Measurements from ENCODE around the gene RNF213. TPM values are rescaled to one million over a fixed set of nuclear protein-coding genes. Genes with fewer than 3 reads are reported as not detected.

The RNF213 gene
- total RNA-seq, 1 experiment from 2014 or later = 44.5 TPM

- POLR2A ChIA-PET = no interaction called here
- no TSS peak for BruUV-seq (replicated peaks)
These were observed 181.6 kb downstream of the RNF213 start for GRCh38 chr17:80442323-80442659.

More at GRCh38 chr17:80442323-80442659, 181.6 kb downstream of the RNF213 start:
- Histone ChIP-seq H3K4me1 (ENCODE audit: control insufficient read depth in 1 of 2, insufficient read depth in 2 of 2, low read length in 2 of 2) (peaks cover 0 to 7% of the 10 kb centered on the region in 2 experiments; a peak in 1 of 4 replicates), H3K79me2 (ENCODE audit: insufficient read depth, low read length) (no peaks in the 10 kb centered on the region), H3K27ac (ENCODE audit: low read depth, low read length) (no peak overlapping the region), H3K27me3 (ENCODE audit: insufficient read depth, low read length) (peaks cover 6% of the 10 kb centered on the region; the same call in 1 of the 2 replicates), H3K4me3 (replicated peaks in 1 of 2; ENCODE audit: low read depth in 1 of 2, low read length in 2 of 2) (no peak overlapping the region), H3K36me3 (ENCODE audit: control insufficient read depth in 1 of 2, insufficient read depth in 2 of 2, low read length in 2 of 2) (no peaks in the 10 kb centered on the region), H3K9me2 (ENCODE audit: insufficient read depth) (no peaks in the 10 kb centered on the region), H3K9ac (ENCODE audit: low read length) (no peak overlapping the region), H4K20me1 (ENCODE audit: insufficient read depth) (no peaks in the 10 kb centered on the region), H3K9me3 (ENCODE audit: control insufficient read depth in 1 of 2, insufficient read depth in 1 of 2, low read depth in 1 of 2, low read length in 2 of 2) (no peaks in the 10 kb centered on the region), H3K4me2 (ENCODE audit: low read length) (no peak overlapping the region), H2AFZ (ENCODE audit: low read depth, low read length, poor library complexity, severe bottlenecking) (no peak overlapping the region)
- TF ChIP-seq, protein P1, sequence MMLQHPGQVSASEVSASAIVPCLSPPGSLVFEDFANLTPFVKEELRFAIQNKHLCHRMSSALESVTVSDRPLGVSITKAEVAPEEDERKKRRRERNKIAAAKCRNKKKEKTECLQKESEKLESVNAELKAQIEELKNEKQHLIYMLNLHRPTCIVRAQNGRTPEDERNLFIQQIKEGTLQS (IDR thresholded peaks at IDR 0.05) = no peak
- TF ChIP-seq FOSL1 (IDR thresholded peaks at IDR 0.05; ENCODE audit: low read depth) (no peak), JUND (IDR thresholded peaks at IDR 0.05) (no peak), REST (IDR thresholded peaks at IDR 0.05; ENCODE audit: low read depth) (no peak), ZFX (IDR thresholded peaks at IDR 0.05) (no peak), YY1 (IDR thresholded peaks at IDR 0.05; ENCODE audit: extremely low read depth, insufficient replicate concordance, low read depth, low read length) (no peak)
- TF ChIP-seq, protein P2, sequence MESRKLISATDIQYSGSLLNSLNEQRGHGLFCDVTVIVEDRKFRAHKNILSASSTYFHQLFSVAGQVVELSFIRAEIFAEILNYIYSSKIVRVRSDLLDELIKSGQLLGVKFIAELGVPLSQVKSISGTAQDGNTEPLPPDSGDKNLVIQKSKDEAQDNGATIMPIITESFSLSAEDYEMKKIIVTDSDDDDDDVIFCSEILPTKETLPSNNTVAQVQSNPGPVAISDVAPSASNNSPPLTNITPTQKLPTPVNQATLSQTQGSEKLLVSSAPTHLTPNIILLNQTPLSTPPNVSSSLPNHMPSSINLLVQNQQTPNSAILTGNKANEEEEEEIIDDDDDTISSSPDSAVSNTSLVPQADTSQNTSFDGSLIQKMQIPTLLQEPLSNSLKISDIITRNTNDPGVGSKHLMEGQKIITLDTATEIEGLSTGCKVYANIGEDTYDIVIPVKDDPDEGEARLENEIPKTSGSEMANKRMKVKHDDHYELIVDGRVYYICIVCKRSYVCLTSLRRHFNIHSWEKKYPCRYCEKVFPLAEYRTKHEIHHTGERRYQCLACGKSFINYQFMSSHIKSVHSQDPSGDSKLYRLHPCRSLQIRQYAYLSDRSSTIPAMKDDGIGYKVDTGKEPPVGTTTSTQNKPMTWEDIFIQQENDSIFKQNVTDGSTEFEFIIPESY (IDR thresholded peaks at IDR 0.05; ENCODE audit: extremely low read depth, insufficient replicate concordance, low read length) = no peak
- DNase-seq (ENCODE audit: low read depth, low spot score) = no peak
- intact Hi-C loops (cut with micrococcal nuclease) = no loop called here
- RAD21 ChIA-PET (ENCODE audit: low non-redundant PET in 1 of 2, low total read pairs in 2 of 2, uncharacterized antibody in 2 of 2, unreplicated experiment in 2 of 2) = no interaction called here
- CTCF ChIA-PET = no interaction called here
- no peak for ATAC-seq
